Smooth muscle cell (in vitro differentiated cells): ENCODE data around the gene APBA2. TPM values are rescaled to one million over a fixed set of nuclear protein-coding genes. Genes with fewer than 3 reads are reported as not detected.

Experiments used
- DNase-seq: peaks from one replicate; lab custom pipeline; 2025; ENCODE audit not compliant: unreplicated experiment; lab: John Stamatoyannopoulos, UW
- H2AFZ ChIP-seq: fragments of 200-600 bp; sonication (generic); 2 replicates; pipeline ENCODE4 v1.6.0; 2016; ENCODE audit warnings: antibody characterized with exemption, low read depth, mild to moderate bottlenecking
- H3F3A ChIP-seq: fragments of 200-600 bp; sonication (generic); 2 replicates; pipeline ENCODE4 v1.6.0; 2017; ENCODE audit warnings: antibody characterized with exemption, low read depth
- H3K27ac ChIP-seq: fragments of 200-600 bp; sonication (generic); 2 replicates; pipeline ENCODE4 v1.5.1; 2016; ENCODE audit warnings: low read depth, mild to moderate bottlenecking
- H3K27me3 ChIP-seq: fragments of 200-600 bp; sonication (generic); 2 replicates; pipeline ENCODE4 v1.6.1; 2016; ENCODE audit warnings: low read depth, mild to moderate bottlenecking
- H3K36me3 ChIP-seq: fragments of 200-600 bp; sonication (generic); 2 replicates; pipeline ENCODE4 v1.5.1; 2016; ENCODE audit warnings: low read depth
- H3K4me1 ChIP-seq: fragments of 200-600 bp; sonication (generic); 2 replicates; pipeline ENCODE4 v1.5.1; 2016; ENCODE audit warnings: low read depth
- H3K4me2 ChIP-seq: fragments of 200-600 bp; sonication (generic); 2 replicates; pipeline ENCODE4 v1.6.0; 2016; ENCODE audit warnings: mild to moderate bottlenecking
- H3K4me3 ChIP-seq: fragments of 200-600 bp; sonication (generic); 2 replicates; pipeline ENCODE4 v1.5.1; 2016; ENCODE audit warnings: mild to moderate bottlenecking
- H3K79me2 ChIP-seq: fragments of 200-600 bp; sonication (generic); 2 replicates; pipeline ENCODE4 v1.6.0; 2016; ENCODE audit warnings: low read depth, mild to moderate bottlenecking
- H3K9ac ChIP-seq: fragments of 200-600 bp; sonication (generic); 2 replicates; pipeline ENCODE4 v1.6.0; 2016; ENCODE audit warnings: low read depth
- H3K9me3 ChIP-seq: fragments of 200-600 bp; sonication (generic); replicated peaks from 2 replicates; pipeline ENCODE4 v1.5.1; 2016; ENCODE audit warnings: low read depth
- H4K20me1 ChIP-seq: fragments of 200-600 bp; sonication (generic); 2 replicates; pipeline ENCODE4 v1.6.0; 2016; ENCODE audit warnings: low read depth
- WGBS: methylation state at CpG from one replicate; pipeline ENCODE4 v1.1.7; 2016; ENCODE audit warnings: low lambda C conversion rate; 5-methylcytosine and 5-hydroxymethylcytosine counted together
- polyA plus RNA-seq: library from polyadenylated mRNA; unstranded; fragments of >200 nt; fragmentation: Nextera tagmentation; extraction: Ambion mirVana; gene quantifications from 2 replicates; pipeline ENCODE4 v1.2.1, GENCODE V29; 2016
- total RNA-seq: library from RNA; depleted of rRNA; stranded (reverse); fragments of >200 nt; gene quantifications from 2 replicates; pipeline ENCODE4 v1.2.3, GENCODE V29; 2014
- TF ChIP-seq, protein P1 (sequence below): fragments of 200-600 bp; sonication (generic); IDR thresholded peaks from 2 replicates; pipeline ENCODE4 v1.5.1; 2017; ENCODE audit warnings: borderline replicate concordance, mild to moderate bottlenecking, antibody characterized with exemption; ENCODE audit not compliant: insufficient read depth, poor library complexity, severe bottlenecking

Gene APBA2
- total and polyA plus RNA-seq, 2 experiments from 2014 or later = 10.2 to 14.9 TPM

DNA sequence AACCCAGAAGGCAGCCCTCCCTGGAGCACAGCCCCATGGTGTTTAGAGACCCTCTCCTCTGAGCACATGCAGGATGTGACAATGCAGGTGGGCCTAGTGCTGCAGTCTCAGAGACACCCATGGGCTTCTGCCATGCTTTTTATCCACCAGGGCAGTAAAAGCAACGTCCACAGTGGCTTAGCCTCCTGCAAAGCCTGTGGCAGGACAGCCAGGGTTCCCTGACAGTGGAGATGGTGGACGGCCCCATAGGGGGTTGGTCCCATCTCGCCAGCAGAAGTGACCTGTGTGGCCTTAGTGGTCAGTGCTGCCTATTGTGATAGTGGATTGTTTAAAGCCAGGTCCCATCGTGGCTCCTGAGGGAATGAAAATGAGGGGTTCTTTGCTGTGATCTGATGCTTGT is 46.6 kb downstream of the APBA2 start:
- TF ChIP-seq, protein P1, sequence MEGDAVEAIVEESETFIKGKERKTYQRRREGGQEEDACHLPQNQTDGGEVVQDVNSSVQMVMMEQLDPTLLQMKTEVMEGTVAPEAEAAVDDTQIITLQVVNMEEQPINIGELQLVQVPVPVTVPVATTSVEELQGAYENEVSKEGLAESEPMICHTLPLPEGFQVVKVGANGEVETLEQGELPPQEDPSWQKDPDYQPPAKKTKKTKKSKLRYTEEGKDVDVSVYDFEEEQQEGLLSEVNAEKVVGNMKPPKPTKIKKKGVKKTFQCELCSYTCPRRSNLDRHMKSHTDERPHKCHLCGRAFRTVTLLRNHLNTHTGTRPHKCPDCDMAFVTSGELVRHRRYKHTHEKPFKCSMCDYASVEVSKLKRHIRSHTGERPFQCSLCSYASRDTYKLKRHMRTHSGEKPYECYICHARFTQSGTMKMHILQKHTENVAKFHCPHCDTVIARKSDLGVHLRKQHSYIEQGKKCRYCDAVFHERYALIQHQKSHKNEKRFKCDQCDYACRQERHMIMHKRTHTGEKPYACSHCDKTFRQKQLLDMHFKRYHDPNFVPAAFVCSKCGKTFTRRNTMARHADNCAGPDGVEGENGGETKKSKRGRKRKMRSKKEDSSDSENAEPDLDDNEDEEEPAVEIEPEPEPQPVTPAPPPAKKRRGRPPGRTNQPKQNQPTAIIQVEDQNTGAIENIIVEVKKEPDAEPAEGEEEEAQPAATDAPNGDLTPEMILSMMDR = no peak
- no peak for DNase-seq
- WGBS = 83% methylated on average over 4 of the region's 4 CpGs

GRCh38 chr15:28933710-28934445 is 48.1 kb downstream of the APBA2 start:
- WGBS = 70% methylated on average over 9 of the region's 9 CpGs
- H3F3A ChIP-seq = no peaks in the 10 kb centered on the region

More for the DNA sequence above, 46.6 kb downstream of the APBA2 start:
- Histone ChIP-seq H3K9ac (no peak overlapping the region), H3K79me2 (no peaks in the 10 kb centered on the region), H3K4me1 (no peaks in the 10 kb centered on the region), H4K20me1 (no peaks in the 10 kb centered on the region), H3K27ac (no peak overlapping the region), H2AFZ (no peak overlapping the region), H3F3A (no peaks in the 10 kb centered on the region), H3K4me2 (no peak overlapping the region), H3K9me3 (no peaks in the 10 kb centered on the region), H3K27me3 (no peaks in the 10 kb centered on the region), H3K36me3 (no peaks in the 10 kb centered on the region), H3K4me3 (no peak overlapping the region)

DNA sequence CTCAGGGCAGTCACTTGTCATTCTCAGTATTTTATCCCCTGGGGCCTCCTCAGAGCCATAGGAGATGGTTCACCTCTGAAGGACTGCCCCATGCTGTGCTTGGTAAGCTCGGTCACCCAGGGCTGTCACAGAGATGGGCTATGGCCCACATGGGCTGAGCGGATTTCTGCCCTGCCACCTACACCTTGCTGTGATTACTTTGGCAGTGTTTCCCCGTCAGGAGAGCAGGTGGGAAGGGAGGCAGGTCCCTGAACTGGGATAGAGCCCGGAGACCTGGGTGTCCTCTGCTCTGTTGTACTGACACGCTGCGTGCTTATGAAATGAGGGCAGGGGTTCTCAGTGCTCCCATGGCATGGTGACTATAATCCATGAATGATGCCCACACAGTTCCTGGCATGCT is 48.9 kb downstream of the APBA2 start:
- DNase-seq = no peak
- Histone ChIP-seq H3K27ac (no peak overlapping the region), H3K9me3 (no peaks in the 10 kb centered on the region), H3K27me3 (no peaks in the 10 kb centered on the region), H3K4me3 (no peak overlapping the region), H2AFZ (no peak overlapping the region), H3K4me1 (no peaks in the 10 kb centered on the region), H3K4me2 (no peak overlapping the region), H3K36me3 (no peaks in the 10 kb centered on the region), H3F3A (no peaks in the 10 kb centered on the region), H4K20me1 (no peaks in the 10 kb centered on the region), H3K9ac (no peak overlapping the region), H3K79me2 (no peaks in the 10 kb centered on the region)
- TF ChIP-seq, protein P1 = no peak
- 95% methylated on average over 6 of the region's 6 CpGs for WGBS

More at GRCh38 chr15:28933710-28934445, 48.1 kb downstream of the APBA2 start:
- H4K20me1 ChIP-seq = no peaks in the 10 kb centered on the region
- no peak overlapping the region for H3K4me3 ChIP-seq
- H2AFZ ChIP-seq = no peak overlapping the region
- H3K36me3 ChIP-seq = no peaks in the 10 kb centered on the region
- TF ChIP-seq, protein P1 = no peak
- DNase-seq = no peak
- H3K27ac ChIP-seq = no peak overlapping the region
- no peaks in the 10 kb centered on the region for H3K9me3 ChIP-seq
- H3K9ac ChIP-seq = no peak overlapping the region
- no peaks in the 10 kb centered on the region for H3K4me1 ChIP-seq
- H3K79me2 ChIP-seq = no peaks in the 10 kb centered on the region
- H3K27me3 ChIP-seq = no peaks in the 10 kb centered on the region
- no peak overlapping the region for H3K4me2 ChIP-seq

- Histone ChIP-seq H3K27me3 (no peaks in the 10 kb centered on the region), H2AFZ (no peak overlapping the region), H4K20me1 (no peaks in the 10 kb centered on the region), H3K9ac (no peak overlapping the region), H3K27ac (no peak overlapping the region), H3K36me3 (no peaks in the 10 kb centered on the region), H3K4me2 (no peak overlapping the region), H3K79me2 (no peaks in the 10 kb centered on the region), H3K9me3 (no peaks in the 10 kb centered on the region), H3F3A (no peaks in the 10 kb centered on the region), H3K4me3 (no peak overlapping the region), H3K4me1 (no peaks in the 10 kb centered on the region)
- TF ChIP-seq, protein P1 = peak; percentile 36
- DNase-seq = no peak
- WGBS = 66% methylated on average over 6 of the region's 6 CpGs
Observed at GRCh38 chr15:28935316-28935715, 49.5 kb downstream of the APBA2 start.
